ENCODE data around the gene NOL4L.
"Not testable (repeated sequence)": the region's sequence is repeated elsewhere in the genome, so short reads cannot be mapped to it uniquely, and the experiment has no call there.

NOL4L gene

DNA sequence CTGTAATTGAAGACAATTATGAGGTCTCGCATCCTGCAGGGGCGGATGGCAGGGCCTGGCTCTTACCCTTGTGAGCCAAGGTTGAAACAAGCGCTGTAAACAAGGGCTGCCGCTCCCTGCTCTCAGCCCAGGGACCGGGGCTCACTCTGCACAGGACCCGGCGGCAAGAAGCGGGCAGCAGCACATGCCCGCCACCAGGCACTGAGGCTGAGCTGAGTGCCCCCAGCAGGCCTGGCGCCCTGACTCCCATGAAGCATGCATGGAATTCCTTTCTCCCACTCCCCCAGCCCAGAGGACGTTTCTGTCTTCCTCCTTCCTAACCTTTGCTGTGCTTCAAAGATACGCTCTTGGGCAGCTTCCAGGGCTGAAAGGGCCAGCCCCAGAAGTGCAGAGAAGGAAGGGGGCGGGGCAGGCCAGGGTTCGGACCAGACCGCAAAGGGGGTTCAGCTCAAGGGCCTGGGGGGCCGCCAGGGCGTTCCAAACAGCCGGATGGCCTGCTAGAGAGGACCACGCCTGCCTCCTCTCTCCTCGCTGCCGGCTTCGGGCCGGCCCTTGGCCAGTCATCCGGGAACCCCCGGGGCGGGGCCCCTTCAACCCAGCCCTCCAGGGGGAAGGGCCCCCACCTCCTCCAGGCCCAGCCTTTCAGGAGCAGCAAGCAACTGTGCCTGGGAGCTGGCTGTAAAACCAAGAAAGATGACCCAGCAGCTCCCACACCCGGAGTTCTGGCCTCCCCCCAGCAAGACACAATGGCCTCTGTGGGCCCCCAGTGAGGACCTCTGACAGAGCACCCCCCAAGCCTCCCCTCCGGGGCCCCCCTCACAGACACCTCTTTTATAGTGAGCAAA lies 109.9 kb downstream of the NOL4L start:
- H3K27ac Mint-ChIP-seq, result no peak overlapping the region
- no peak overlapping the region for H3K4me3 Mint-ChIP-seq
- DNase-seq (ENCODE audit: low spot score), result no peak
- H3K4me1 Mint-ChIP-seq (ENCODE audit: low read depth), result peaks cover 7% of the 10 kb centered on the region
- no peaks in the 10 kb centered on the region for H3K9me3 Mint-ChIP-seq
- H3K36me3 Mint-ChIP-seq (ENCODE audit: low read depth), result peaks cover 9% of the 10 kb centered on the region
- no peaks in the 10 kb centered on the region for H3K27me3 Mint-ChIP-seq (ENCODE audit: low read depth)

DNA sequence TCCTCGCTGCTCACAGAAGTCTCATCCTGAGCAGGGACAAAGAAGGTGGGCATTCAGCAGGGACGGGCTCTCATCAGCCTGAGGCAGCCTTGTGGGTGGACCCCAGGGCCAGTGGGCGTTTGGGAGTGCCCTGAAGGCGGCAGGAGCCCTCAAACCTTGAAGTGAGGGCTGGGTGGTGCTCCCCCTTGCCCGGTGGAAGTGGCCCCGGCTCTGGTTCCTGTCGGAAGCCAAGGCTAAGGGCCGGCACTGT lies 110.5 kb downstream of the NOL4L start:
- H3K27me3 Mint-ChIP-seq (ENCODE audit: low read depth), result no peaks in the 10 kb centered on the region
- H3K27ac Mint-ChIP-seq, result no peak overlapping the region
- no peak overlapping the region for H3K4me3 Mint-ChIP-seq
- peaks cover 9% of the 10 kb centered on the region for H3K36me3 Mint-ChIP-seq (ENCODE audit: low read depth)
- DNase-seq (ENCODE audit: low spot score), result no peak
- peaks cover 7% of the 10 kb centered on the region for H3K4me1 Mint-ChIP-seq (ENCODE audit: low read depth)
- H3K9me3 Mint-ChIP-seq, result no peaks in the 10 kb centered on the region

DNA sequence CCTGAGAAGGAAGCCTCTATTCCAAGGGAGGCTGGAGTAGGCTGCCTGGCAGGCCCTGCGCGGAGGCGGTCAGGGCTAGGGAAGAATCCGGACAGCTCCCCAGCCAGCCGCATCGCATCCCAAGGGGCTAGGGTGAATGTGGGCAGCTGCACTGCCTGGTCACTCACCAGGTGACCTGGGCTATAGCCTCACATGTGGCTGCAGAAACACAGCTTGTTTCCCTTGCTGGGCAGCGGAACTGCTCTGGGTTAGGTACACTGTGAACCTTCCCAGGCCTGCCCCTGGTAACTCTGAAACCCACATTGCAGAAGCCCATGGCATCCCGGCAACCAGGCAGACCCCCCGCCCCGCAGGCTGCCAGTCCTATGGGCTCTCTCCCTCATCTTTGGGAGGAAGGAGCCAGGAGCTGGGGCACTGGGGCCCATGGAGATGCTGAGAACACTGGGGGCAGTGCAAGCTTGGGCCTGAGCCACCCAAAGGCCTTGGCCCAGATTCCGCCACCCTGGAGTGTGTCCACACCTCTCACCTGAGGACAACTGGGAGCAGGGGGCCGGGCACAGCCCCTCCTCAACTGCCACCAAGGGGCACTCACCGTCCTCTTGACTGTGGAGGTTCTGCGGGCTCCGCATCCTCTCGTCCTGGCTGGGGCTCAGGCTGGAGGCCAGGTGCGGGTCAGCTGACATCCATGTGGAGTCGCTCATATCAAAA lies 111.0 kb downstream of the NOL4L start:
- DNase-seq (ENCODE audit: low spot score), result no peak
- Mint-ChIP-seq H3K27me3 (ENCODE audit: low read depth) (no peaks in the 10 kb centered on the region), H3K27ac (no peak overlapping the region), H3K4me3 (no peak overlapping the region), H3K4me1 (ENCODE audit: low read depth) (peaks cover 7% of the 10 kb centered on the region), H3K9me3 (no peaks in the 10 kb centered on the region), H3K36me3 (ENCODE audit: low read depth) (peaks cover 9% of the 10 kb centered on the region)

DNA sequence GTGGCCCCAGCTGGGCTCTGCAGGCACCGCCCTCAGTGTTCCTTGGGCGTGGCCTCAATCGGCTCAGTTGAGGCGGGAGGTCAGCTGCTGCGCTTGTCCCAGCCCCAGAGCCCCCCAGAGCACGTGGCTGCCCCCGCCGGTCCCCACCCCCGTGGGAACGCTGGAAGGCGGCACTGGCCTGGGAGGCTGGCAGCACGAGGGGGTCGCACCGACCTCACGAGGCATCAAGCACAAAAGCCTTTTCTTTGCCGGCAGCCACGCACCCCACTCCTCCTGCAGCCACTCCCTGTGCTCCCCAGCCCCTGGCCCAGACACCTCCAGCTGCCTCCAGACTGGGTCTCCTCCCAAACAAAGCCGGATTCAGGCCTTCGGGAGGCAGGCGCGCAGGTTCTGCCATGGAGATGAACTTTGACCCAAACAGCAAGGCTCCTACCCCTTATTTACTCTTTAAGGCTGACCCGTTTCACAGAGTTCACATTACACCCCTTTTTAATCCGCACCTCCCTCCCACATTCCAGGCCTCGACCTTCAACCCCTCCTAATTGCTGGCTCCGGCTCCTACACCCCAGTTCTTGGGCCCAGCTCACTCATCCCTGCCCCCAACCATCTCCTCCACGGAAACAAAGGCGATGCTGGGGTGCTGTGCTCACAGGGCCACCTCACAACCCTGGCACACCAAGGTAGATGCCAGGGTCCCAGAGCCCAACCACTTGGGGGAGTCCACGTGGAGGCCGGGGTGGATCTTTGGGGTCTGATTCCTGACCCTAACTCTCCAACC lies 111.7 kb downstream of the NOL4L start:
- H3K27ac Mint-ChIP-seq, result no peak overlapping the region
- no peak overlapping the region for H3K4me3 Mint-ChIP-seq
- peaks cover 7% of the 10 kb centered on the region for H3K4me1 Mint-ChIP-seq (ENCODE audit: low read depth)
- H3K9me3 Mint-ChIP-seq, result no peaks in the 10 kb centered on the region
- H3K36me3 Mint-ChIP-seq (ENCODE audit: low read depth), result peaks cover 9% of the 10 kb centered on the region
- no peak for DNase-seq (ENCODE audit: low spot score)
- H3K27me3 Mint-ChIP-seq (ENCODE audit: low read depth), result no peaks in the 10 kb centered on the region

DNA sequence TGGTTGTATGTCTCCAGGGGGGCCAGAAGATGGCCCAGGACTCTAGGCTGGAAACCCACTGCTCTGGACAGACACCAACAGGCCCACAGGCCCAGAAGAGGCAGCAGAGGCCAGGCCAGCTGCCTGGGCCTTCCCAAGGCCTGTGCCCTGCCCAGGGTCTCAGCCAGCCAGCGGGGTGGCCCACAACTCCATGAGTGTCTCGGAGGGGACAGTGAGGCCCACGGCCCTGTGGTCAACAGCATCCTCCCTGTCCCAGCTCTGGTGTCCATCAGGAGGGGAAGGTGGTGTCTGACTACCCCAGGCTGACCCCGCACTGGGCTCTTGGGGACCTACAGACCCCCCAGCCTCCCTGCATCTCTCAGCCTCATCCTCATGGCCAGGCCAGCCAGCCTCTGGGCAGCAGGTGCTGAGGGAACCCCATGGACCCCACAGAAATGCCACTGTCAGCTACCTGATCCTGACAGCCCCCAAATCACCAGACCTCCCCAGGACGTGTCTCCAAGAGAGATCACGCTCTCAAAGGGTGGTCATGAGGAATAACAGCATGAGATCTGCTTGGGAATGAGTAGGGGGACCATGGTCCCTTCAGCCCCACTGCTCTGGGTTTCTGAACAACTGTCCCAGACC lies 112.4 kb downstream of the NOL4L start:
- no peak for DNase-seq (ENCODE audit: low spot score)
- Mint-ChIP-seq H3K4me3 (no peak overlapping the region), H3K27me3 (ENCODE audit: low read depth) (no peaks in the 10 kb centered on the region), H3K9me3 (no peaks in the 10 kb centered on the region), H3K4me1 (ENCODE audit: low read depth) (peaks cover 7% of the 10 kb centered on the region), H3K27ac (no peak overlapping the region), H3K36me3 (ENCODE audit: low read depth) (peaks cover 9% of the 10 kb centered on the region)

DNA sequence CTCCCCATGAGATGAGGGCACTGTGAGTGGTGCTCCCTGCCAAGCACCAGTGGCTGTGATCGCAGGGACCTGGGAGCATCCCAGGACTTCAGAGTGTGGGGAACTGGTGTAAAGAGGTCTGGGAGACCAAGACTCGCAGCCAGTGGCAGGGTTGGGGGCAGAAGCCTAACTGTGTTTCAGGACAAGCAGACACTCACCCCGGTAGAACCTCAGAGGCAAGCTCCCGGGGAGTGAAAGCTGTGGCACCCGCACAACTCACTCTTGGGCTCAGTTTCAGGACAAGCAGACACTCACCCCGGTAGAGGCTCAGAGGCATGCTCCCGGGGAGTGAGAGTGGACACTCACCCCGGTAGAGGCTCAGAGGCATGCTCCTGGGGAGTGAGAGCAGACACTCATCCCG lies 114.2 kb downstream of the NOL4L start:
- no peak for DNase-seq (ENCODE audit: low spot score)
- H3K36me3 Mint-ChIP-seq (ENCODE audit: low read depth), result peaks cover 9% of the 10 kb centered on the region
- H3K9me3 Mint-ChIP-seq, result no peaks in the 10 kb centered on the region
- no peak overlapping the region for H3K4me3 Mint-ChIP-seq
- no peaks in the 10 kb centered on the region for H3K27me3 Mint-ChIP-seq (ENCODE audit: low read depth)
- H3K27ac Mint-ChIP-seq, result no peak overlapping the region
- H3K4me1 Mint-ChIP-seq (ENCODE audit: low read depth), result peaks cover 1% of the 10 kb centered on the region

DNA sequence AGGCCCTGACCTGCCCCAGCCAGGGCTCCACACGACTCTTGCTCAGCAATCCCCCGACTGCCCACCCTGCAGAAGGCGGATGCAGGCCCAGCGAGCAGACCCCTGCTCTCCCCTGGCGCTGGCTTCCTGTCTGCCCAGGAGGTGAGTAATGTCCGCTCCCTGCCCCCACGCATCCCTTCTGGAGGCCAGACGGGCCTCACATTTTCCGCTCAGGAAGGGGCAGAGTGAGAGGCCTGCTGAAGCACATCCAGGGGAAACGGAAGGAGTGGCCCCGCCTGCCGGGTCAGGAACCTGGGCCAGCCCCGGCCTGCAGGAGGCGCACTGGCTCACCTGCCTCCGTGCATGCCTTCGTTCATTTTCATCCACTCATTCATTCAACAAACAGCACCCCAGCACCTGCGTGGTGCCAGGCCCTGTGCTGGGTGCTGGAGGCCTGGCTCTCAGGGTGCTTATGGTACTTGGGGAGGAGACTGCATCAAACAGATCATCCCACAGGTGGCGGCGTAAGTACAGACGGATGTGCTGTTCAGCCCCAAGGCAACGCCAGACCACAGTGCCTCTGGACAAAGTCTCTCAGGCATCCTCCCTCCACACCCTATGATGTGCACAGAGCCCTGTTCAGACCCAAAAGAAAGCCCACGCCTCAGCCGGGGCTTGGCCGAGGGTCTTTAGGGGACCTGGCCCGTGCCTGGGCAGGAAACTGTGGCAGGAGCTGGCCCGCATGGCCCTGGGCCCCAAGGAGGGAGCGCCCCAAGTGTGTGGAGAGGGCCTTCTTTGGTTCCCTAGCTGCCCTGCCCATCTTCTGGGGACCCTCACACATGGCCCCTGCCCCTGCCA lies 114.9 kb downstream of the NOL4L start:
- H3K36me3 Mint-ChIP-seq (ENCODE audit: low read depth), result peaks cover 9% of the 10 kb centered on the region
- no peaks in the 10 kb centered on the region for H3K27me3 Mint-ChIP-seq (ENCODE audit: low read depth)
- H3K27ac Mint-ChIP-seq, result no peak overlapping the region
- no peak for DNase-seq (ENCODE audit: low spot score)
- no peaks in the 10 kb centered on the region for H3K4me1 Mint-ChIP-seq (ENCODE audit: low read depth)
- H3K4me3 Mint-ChIP-seq, result no peak overlapping the region
- no peaks in the 10 kb centered on the region for H3K9me3 Mint-ChIP-seq

DNA sequence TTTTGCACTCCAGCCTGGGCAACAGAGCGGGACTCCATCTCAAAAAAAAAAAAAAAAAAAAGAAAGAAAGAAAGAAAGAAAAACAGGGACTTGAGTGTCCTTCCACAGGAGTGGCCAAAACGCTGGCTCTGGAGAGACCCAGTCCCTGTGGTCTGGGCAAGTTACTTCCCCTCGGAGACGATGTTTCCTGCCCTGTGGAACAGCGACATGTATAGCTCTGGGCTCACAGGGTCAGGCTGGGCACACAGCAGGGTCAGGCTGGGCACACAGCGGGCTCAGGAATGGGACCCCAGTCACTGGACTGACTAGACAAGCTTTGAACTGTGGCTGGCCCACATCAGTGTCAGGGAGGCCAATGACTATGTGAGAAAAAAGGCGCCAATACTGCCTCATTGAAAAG lies 116.3 kb downstream of the NOL4L start:
- no peaks in the 10 kb centered on the region for H3K4me1 Mint-ChIP-seq (ENCODE audit: low read depth)
- no peaks in the 10 kb centered on the region for H3K27me3 Mint-ChIP-seq (ENCODE audit: low read depth)
- H3K9me3 Mint-ChIP-seq, result no peaks in the 10 kb centered on the region
- H3K36me3 Mint-ChIP-seq (ENCODE audit: low read depth), result peaks cover 9% of the 10 kb centered on the region
- H3K4me3 Mint-ChIP-seq, result no peak overlapping the region
- no peak for DNase-seq (ENCODE audit: low spot score)
- H3K27ac Mint-ChIP-seq, result no peak overlapping the region

DNA sequence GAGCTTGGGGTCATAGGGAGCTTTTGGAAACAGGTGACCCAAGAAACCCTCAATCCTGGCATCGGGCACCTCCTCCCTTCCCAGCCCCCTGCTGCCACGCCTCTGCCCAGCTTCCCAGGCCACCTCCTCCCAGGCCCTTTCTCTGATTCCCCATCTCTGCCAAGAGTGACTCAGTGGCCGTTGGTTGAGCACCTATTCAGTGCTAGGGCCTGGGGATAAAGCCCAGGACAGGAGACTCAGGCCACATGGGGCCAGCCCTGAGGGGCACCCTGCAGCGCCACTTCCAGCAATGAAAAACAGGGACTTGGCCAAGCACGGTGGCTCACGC lies 116.9 kb downstream of the NOL4L start:
- no peak for DNase-seq (ENCODE audit: low spot score)
- Mint-ChIP-seq H3K36me3 (ENCODE audit: low read depth) (peaks cover 5% of the 10 kb centered on the region), H3K27ac (no peak overlapping the region), H3K9me3 (no peaks in the 10 kb centered on the region), H3K4me3 (no peak overlapping the region), H3K4me1 (ENCODE audit: low read depth) (no peaks in the 10 kb centered on the region), H3K27me3 (ENCODE audit: low read depth) (no peaks in the 10 kb centered on the region)

DNA sequence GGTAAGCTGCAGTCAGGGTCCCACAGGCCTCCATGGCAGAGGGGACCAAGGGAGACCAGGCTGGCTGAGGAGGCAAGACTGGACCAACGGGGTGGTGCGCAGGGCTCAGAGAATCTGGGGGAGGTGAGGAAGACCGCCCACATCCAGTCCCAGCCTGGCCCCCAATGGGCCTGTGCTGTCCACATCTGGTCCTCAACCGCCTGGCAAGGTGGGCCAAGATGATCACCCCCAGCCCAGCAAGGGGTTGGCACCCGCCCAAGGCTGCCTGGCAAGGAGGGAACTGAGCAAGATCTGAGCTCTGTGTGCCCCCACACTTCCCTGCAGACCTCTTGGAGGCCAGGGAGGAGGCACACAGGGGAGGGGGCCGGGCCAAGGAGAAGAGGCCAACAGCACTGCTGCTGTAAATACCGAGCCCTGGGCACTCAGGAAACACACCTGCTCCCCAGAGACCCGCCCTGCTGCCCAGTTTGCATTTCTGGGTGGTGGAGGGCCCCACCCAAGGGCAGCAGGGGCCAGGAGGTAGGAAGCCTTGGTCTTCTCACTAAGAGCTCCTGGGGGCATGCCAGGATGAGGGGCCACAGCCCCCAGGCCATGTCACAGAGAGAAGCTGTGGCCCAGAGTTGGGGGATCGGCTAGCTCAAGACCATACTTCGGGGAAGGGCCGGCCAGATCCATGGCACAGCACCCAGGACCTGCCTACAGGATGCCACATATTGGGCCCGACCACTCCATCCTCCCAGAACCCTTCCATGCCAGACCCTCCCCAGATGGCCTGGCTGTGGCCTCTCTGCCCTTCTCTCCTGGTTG lies 117.4 kb downstream of the NOL4L start:
- DNase-seq (ENCODE audit: low spot score), result no peak
- H3K4me3 Mint-ChIP-seq, result no peak overlapping the region

DNA sequence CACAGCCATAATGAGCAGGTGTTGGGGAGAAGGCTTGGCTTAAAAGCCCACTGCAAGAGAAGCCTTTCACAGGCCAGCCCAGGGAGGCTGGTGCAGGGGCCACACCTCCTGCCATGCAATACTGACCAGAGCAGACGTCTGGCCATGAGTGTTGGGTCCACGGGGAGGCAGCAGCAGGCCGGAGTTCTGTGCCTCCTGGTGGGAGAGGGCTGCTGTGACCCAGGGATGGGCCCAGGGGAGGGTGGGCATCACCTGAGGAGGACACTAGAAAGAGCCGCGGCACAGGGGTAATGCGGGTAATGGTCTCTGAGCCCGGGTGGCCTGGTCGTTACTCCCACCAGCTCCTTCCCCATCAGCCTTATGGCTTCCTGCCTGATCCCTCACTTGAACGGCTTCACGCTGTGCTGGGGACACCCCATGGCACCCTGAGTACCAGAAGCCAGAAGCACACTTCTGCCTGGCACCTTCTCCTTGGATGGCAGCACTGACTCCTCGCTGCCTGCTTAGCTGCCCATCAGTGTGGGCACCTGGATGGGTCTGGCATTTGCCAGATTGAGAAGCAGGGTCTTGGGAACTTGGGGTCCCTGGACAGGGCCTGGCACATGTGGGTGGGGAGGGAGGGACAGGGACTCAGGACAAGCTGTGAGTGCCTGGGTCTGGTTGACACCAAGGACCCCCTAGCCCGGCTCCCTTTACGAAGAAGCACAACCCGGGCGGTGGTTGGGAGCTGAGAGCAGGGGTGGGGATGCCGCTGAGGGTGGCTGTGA lies 118.2 kb downstream of the NOL4L start:
- peaks cover 5% of the 10 kb centered on the region for H3K36me3 Mint-ChIP-seq (ENCODE audit: low read depth)
- no peaks in the 10 kb centered on the region for H3K27me3 Mint-ChIP-seq (ENCODE audit: low read depth)
- H3K27ac Mint-ChIP-seq, result no peak overlapping the region
- H3K4me3 Mint-ChIP-seq, result no peak overlapping the region
- DNase-seq (ENCODE audit: low spot score), result no peak
- H3K9me3 Mint-ChIP-seq, result no peaks in the 10 kb centered on the region
- H3K4me1 Mint-ChIP-seq (ENCODE audit: low read depth), result no peaks in the 10 kb centered on the region

More for the DNA sequence above, 117.4 kb downstream of the NOL4L start:
- no peak overlapping the region for H3K27ac Mint-ChIP-seq
- no peaks in the 10 kb centered on the region for H3K4me1 Mint-ChIP-seq (ENCODE audit: low read depth)
- H3K36me3 Mint-ChIP-seq (ENCODE audit: low read depth), result peaks cover 5% of the 10 kb centered on the region
- H3K9me3 Mint-ChIP-seq, result no peaks in the 10 kb centered on the region
- H3K27me3 Mint-ChIP-seq (ENCODE audit: low read depth), result no peaks in the 10 kb centered on the region

DNA sequence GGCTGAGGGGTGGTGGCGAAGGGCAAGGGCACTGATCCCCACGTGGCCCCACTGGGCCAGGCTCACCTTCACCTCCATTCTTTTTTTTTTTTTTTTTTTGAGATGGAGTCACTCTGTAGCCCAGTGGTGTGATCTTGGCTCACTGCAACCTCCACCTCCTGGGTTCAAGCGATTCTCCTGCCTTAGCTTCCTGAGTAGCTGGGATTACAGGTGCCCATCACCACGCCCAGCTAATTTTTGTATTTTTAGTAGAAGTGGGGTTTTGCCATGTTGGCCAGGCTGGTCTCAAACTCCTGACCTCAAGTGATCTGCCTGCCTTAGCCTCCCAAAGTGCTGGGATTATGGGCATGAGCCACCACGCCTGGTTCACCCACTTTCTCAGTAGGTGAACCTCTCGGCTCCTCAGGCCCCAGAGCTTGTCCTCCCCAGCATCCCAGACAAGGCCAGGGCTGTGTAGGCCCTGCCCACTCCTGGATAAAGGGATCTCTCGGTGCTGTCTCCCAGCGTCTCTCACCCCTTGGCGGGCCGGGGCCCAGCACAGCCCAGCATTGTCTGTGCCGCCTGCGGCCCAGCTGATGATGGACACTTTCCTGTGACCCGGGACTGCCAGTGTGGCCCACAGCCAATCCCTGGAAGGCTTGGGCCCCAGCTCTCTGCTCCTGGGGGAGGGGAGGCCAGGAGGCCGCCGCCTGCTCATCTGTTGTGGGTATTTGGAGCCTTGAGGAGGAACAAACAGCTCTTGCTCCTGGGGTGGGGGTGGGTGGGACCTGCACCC lies 119.0 kb downstream of the NOL4L start:
- not testable (repeated sequence) for DNase-seq (ENCODE audit: low spot score); H3K27ac Mint-ChIP-seq; H3K4me1 Mint-ChIP-seq (ENCODE audit: low read depth); H3K4me3 Mint-ChIP-seq; H3K36me3 Mint-ChIP-seq (ENCODE audit: low read depth); H3K27me3 Mint-ChIP-seq (ENCODE audit: low read depth); H3K9me3 Mint-ChIP-seq
